OCI-M2 (cell line): ENCODE results near the gene VIL1.

Source experiments
- DNase-seq: peaks from one replicate; lab custom pipeline; 2025; ENCODE audit not compliant: unreplicated experiment; lab: John Stamatoyannopoulos, UW

The VIL1 gene

GRCh38 chr2:218418717-218419458 is at the start of gene VIL1:
VIL1 (plus strand) TSS chr2:218419123; CDS start chr2:218423779, 4,656 bp downstream.
- DNase-seq, result no peak

GRCh38 chr2:218369330-218369729 is 49.6 kb upstream of the VIL1 start:
- DNase-seq, result no peak

DNA sequence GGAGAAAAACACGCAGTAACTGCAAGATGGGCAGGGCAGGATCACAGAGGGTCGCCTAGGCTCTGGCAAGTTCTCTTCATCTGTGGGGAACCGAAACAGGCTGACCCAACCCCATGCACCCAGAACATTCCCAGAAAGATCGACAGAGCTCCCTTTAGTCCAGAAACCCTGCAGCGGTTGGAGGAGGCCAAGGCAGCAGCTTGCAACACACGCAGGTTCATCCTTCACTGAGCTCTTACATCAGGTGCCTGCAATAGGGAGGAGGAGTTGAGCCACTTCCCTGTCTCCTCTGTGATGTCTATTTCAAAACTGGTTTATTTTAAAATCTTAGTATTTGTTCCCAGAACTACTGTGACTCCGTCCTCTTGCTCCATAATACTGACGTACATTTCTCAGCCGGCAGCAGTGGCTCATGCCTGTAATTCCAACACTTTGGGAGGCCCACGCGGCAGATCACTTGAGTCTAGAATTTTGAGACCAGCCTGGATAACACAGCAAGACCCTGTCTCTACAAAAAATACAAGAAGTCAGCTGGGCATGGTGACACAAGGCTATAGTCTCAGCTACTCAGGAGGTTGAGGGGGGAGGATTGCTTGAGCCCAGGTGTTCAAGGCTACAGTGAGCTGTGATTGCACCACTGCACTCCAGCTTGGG is 48.4 kb upstream of the VIL1 start:
- no peak for DNase-seq

DNA sequence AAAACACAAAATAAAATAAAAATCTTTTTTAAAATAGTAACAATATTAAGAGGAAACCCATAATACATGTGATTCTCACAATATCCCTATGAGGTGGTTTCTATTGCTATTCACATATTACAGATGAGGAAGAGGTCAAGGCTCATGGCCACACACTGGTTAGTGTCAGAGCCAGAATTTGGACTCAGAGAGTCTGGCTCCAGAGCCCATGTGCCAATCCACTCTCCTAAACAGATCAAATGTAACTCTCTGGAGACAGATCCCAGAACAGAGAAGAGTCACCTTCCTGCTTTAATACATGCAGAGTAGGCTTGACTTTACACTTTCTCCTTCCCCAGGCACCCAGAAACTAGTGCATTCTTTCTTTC is 47.0 kb upstream of the VIL1 start:
- no peak for DNase-seq

GRCh38 chr2:218374795-218375194 is 44.1 kb upstream of the VIL1 start:
- no peak for DNase-seq

DNA sequence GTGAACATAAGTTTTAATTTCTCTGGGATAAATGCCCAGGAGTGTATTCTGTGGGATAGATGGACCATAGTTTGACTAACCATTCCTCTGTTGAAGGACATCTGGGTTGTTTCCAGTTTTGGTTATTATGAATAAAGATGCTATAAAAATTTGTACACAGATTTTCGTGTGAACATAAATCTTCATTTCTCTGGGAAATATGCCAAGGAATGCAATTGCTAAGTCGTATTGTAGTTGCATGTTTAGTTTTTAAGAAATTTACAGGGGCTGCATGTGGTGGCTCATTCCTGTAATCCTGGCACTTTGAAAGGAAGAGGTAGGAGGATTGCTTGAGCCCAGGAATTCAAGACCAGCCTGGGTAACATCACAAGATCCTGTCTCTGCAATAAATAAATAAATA is 43.7 kb upstream of the VIL1 start:
- DNase-seq, result no peak

GRCh38 chr2:218378053-218378452 is 40.9 kb upstream of the VIL1 start:
- no peak for DNase-seq

GRCh38 chr2:218381916-218382366 is 37.0 kb upstream of the VIL1 start, which contains the start of gene SLC11A1:
SLC11A1 (plus strand) TSS chr2:218382273; CDS start chr2:218382369, 96 bp downstream.
- no peak for DNase-seq

- no peak for DNase-seq
Observed at GRCh38 chr2:218382785-218383184, 36.1 kb upstream of the VIL1 start.

- no peak for DNase-seq
Observed at GRCh38 chr2:218383892-218384519, 34.9 kb upstream of the VIL1 start.

- no peak for DNase-seq
Observed at GRCh38 chr2:218384975-218385374, 33.9 kb upstream of the VIL1 start.

DNA sequence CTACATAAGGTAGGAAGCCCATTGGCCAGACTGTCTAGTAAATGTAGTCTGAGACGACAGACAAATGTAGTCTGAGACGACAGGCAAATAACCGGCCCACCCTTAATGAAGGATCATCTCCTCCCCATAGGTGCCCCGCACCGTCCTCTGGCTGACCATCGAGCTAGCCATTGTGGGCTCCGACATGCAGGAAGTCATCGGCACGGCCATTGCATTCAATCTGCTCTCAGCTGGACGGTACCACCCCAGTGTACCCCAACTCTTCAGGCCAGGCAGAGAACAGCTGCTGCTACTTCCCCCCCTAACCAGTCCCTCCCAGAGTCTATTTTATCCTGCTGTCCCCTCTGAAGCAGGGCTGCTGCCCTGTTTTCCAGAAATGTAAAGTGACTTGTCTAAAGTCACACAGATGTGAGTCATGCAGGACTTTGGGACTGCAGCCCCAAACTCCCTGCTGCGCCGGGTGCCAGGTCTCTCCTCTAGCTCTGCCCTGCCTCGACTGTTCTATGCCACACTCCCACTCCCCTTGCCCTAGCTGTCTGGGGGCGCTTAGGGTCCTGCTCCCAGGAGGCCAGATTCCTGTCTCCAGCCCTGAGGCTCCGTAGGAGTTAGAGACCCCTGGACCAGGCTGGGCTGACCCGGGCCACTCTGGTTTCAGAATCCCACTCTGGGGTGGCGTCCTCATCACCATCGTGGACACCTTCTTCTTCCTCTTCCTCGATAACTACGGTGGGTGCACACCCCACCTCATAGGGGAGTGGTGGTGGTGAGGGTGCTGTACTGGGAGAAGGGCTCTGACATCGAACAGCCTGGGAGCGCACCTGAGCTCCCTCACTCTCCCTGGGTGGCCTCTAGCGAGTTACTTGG is 32.2 kb upstream of the VIL1 start:
- DNase-seq, result no peak

DNA sequence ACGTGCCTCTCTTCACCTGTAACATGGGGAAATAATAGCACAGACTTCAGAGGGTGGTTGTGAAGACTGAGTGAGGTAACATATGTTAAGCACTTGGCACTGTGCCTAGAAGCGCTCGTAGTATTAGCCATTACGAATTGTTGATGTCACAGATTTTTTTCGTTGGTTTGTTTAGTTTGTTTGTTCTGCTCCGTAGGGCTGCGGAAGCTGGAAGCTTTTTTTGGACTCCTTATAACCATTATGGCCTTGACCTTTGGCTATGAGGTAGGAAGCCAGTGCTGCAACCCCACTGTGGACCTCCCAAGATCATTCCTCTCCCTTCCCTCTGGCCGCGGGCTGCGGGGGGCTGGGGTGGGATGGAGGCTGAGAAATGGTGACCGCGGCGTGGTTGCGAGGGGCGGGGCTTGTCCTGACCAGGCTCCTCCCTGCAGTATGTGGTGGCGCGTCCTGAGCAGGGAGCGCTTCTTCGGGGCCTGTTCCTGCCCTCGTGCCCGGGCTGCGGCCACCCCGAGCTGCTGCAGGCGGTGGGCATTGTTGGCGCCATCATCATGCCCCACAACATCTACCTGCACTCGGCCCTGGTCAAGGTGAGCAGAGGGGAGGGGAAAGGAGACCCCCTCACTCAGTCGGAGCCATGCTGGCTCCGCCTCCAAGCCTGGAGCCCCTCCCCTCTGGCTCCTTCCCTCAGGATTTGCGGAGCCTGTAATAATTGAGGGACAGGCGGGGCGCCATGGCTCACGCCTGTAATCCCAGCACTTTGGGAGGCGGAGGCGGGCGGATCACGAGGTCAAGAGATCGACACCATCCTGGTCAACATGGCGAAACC is 31.3 kb upstream of the VIL1 start:
- no peak for DNase-seq

- no peak for DNase-seq
Observed at GRCh38 chr2:218389333-218390150, 29.4 kb upstream of the VIL1 start.

DNA sequence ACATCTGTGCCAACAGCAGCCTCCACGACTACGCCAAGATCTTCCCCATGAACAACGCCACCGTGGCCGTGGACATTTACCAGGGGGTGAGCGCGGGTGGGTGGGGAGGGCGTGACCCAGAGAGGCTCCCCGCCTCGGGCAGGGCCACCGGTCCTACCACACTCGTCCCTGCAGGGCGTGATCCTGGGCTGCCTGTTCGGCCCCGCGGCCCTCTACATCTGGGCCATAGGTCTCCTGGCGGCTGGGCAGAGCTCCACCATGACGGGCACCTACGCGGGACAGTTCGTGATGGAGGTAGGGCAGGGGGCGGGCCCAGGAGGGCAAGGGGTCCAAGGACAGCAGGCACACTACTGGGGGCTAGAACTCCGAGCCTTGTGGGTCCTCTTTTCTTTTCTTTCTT is 27.7 kb upstream of the VIL1 start:
- DNase-seq, result no peak

GRCh38 chr2:218392459-218392858 is 26.5 kb upstream of the VIL1 start:
- no peak for DNase-seq

DNA sequence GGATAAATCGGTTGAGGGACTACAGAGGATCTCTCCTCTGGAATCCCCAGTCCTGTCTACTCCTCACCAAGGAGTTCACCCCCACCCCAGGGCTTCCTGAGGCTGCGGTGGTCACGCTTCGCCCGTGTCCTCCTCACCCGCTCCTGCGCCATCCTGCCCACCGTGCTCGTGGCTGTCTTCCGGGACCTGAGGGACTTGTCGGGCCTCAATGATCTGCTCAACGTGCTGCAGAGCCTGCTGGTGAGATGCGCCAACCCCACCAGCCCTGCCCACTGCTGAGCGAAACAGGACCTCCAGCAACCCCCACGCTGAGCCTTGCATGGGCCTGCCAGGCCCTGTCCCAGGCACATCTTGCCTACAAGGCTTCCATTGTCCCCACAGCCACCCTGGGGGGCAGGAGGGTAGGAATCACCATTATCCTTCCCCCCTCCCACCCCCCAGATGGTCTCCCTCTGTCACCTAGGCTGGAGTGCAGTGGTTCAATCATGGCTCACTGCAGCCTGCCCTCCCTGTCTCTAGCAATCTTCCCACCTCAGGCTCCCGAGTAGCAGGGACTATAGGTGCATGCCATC is 25.9 kb upstream of the VIL1 start:
- no peak for DNase-seq

DNA sequence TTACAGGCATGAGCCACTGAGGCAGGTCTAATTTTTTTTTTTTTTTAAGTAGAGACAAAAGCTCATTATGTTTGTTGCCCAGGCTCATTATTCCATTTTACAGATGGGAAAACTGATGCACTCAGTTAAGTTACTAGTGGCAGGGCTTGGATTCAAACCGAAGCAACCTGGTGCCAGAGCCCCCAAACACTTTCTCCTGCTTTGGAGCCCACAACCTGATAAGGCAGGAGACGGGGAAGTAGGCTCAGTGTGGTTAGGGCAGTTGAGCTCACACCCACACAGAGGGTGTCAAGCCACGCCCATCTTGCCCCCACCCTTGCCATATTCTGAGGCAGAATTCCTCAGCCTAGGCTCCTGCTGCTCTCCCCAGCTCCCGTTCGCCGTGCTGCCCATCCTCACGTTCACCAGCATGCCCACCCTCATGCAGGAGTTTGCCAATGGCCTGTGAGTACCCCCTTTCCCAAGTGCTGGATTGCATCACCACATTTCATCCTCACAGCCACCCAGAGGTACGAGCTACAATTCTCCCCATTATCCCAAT is 25.1 kb upstream of the VIL1 start:
- DNase-seq, result peak; percentile 30
